ENCODE data around the gene FOXR1.

GRCh38 chr11:118988280-118988679, 16.7 kb downstream of the FOXR1 start:
- TF ChIP-seq GFI1B (tag by site-specific recombination; IDR thresholded peaks at IDR 0.05) (no peak), ZNF169 (tag by site-specific recombination; IDR thresholded peaks at IDR 0.05) (no peak), ATF2 (tag by site-specific recombination; IDR thresholded peaks at IDR 0.05; ENCODE audit: low read depth) (no peak), ZNF324 (tag by site-specific recombination; IDR thresholded peaks at IDR 0.05) (no peak), KLF17 (tag by site-specific recombination; IDR thresholded peaks at IDR 0.05) (no peak), ZNF837 (tag by site-specific recombination; IDR thresholded peaks at IDR 0.05) (no peak), ZNF558 (tag by site-specific recombination; IDR thresholded peaks at IDR 0.05) (no peak), REST (tag by site-specific recombination; IDR thresholded peaks at IDR 0.05) (no peak), ZNF274 (IDR thresholded peaks at IDR 0.05; ENCODE audit: low read length) (no peak), ZNF274 (tag by site-specific recombination; IDR thresholded peaks at IDR 0.05; ENCODE audit: borderline replicate concordance) (no peak), ZNF777 (tag by site-specific recombination; IDR thresholded peaks at IDR 0.05; ENCODE audit: borderline replicate concordance) (no peak), TRIM28 (IDR thresholded peaks at IDR 0.05; ENCODE audit: borderline replicate concordance, low read length) (no peak), CTCF (tag by site-specific recombination; IDR thresholded peaks at IDR 0.05) (no peak), PATZ1 (tag by site-specific recombination; IDR thresholded peaks at IDR 0.05) (no peak), ZNF155 (tag by site-specific recombination; IDR thresholded peaks at IDR 0.05) (no peak)

Data from HEK293 (cell line).